ENCODE data around the gene OVOL3.

Gene OVOL3

GRCh38 chr19:36099166-36099785 lies 11.7 kb upstream of the OVOL3 start:
- no peak overlapping the region for H3K27ac ChIP-seq
- DNase-seq (ENCODE audit: low read depth, low spot score): no peak

DNA sequence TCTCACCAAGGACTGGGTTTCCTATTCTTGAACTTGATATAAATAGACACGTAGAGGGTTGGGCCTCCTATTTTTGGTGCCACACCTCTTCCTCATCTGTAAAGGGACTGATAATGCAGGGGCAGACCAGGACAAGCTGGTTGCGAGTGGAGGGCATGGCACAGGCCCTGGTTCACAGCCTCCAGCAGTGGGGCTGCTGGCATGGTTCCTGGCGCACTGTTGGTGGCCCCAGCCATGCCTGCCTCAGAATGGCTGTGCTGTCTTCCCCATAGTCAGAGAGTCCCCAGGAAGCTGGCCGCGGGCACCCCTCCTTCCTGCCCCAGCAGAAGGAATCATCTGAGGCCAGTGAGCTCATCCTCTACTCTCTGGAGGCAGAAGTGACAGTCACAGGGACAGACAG lies 10.5 kb upstream of the OVOL3 start:
- no peak overlapping the region for H3K27ac ChIP-seq
- no peak for DNase-seq (ENCODE audit: low read depth, low spot score)

DNA sequence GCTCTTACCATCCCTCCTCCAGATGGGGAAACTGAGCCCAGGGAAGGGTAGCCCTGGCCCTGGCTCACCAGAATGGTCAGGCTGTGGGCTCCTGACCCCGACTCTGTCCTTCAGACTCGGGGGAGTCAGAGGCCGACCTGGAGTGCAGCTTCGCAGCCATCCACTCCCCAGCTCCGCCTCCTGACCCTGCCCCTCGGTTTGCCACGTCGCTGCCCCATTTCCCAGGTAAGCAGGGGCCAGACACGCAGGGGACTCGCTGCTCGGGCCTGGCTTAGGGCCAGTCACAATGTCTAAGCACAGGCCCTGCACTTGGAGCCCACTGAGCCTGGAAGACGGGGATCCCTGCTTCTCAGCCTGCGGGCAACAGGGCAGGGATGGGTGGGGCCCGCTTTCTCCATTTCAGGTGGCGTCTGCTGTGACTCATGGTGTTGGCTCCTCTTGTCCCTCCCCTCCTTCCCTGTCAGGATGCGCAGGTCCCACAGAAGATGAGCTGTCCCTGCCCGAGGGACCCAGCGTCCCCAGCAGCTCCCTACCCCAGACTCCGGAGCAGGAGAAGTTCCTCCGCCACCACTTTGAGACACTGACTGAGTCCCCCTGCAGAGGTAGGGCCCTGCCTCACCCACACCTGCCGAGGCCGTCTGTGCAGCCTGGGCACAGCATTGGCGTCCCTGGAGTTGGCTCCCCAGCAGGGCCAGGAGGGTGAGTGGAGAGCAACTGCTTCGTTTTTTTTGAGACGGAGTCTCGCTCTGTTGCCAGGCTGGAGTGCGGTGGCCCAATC lies 9.2 kb upstream of the OVOL3 start:
- no peak for DNase-seq (ENCODE audit: low read depth, low spot score)
- H3K27ac ChIP-seq: no peak overlapping the region

DNA sequence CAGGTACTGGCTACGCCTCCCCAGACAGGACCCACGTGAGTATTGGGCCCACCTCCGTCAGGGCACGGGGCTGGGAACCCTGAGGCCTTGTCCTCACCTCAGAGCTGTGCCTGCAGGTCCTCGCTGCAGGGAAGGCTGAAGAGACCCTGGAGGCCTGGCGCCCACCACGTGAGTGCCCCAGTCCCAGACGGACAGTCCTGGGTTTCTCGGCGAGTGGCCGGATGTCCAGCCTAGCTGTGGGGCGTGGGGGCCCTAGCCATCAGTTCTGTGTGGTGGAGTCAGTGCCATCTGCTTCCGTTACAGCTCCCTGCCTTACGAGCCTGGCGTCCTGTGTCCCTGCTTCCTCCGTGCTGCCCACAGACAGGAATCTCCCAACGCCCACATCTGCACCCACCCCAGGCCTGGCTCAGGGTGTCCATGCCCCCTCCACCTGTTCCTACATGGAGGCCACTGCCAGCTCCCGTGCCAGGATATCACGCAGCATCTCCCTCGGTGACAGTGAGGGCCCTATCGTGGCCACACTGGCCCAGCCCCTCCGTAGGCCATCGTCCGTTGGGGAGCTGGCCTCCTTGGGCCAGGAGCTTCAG lies 7.8 kb upstream of the OVOL3 start:
- no peak overlapping the region for H3K27ac ChIP-seq
- DNase-seq (ENCODE audit: low read depth, low spot score): no peak

- no peak for DNase-seq (ENCODE audit: low read depth, low spot score)
- no peak overlapping the region for H3K27ac ChIP-seq
These were observed 6.9 kb upstream of the OVOL3 start for GRCh38 chr19:36103842-36104552.

- DNase-seq (ENCODE audit: low read depth, low spot score): no peak
- no peak overlapping the region for H3K27ac ChIP-seq
These were observed 4.5 kb upstream of the OVOL3 start for GRCh38 chr19:36106441-36106840.

DNA sequence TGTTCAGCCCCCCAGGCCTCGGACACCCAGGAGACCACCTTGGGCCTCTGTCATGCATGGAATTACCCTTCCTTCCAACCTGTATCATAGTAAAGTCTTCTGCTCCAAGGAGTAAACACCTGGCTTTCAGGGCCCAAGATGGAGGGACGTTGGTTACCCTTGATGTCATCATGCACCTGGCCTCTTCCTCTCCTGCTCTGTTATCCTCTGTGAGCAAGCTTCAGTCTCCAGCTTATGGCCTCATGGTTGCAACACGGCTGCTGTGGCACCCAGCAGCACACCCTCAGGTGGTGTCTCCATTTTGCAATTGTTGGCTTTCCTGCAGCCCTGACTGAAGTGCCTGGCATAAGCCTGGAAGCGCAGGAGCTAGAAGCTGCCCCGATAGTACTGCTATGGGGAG lies 4.0 kb upstream of the OVOL3 start:
- no peak overlapping the region for H3K27ac ChIP-seq
- no peak for DNase-seq (ENCODE audit: low read depth, low spot score)

GRCh38 chr19:36108684-36109083 lies 2.3 kb upstream of the OVOL3 start:
- no peak for DNase-seq (ENCODE audit: low read depth, low spot score)
- no peak overlapping the region for H3K27ac ChIP-seq

GRCh38 chr19:36111200-36111539 lies 227 bp downstream of the OVOL3 start:
- no peak overlapping the region for H3K27ac ChIP-seq
- DNase-seq (ENCODE audit: low read depth, low spot score): no peak

GRCh38 chr19:36112678-36113077 lies 1.7 kb downstream of the OVOL3 start:
- DNase-seq (ENCODE audit: low read depth, low spot score): no peak

DNA sequence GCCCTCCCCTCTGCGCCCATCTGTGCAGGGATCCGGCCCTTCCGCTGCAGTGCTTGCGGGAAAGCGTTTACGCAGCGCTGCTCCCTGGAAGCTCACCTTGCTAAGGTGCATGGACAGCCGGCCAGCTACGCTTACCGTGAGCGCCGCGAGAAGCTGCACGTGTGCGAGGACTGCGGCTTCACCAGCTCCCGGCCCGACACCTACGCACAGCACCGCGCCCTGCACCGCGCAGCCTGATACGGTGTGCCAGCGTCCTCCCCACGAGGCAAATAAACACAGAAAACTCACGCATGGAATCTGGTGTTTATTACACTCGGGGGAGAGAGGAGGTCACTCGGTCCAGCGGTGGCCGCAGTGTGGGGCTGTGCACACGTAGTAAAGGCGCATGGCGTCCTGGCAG lies 2.5 kb downstream of the OVOL3 start:
- H3K27ac ChIP-seq: no peak overlapping the region
- DNase-seq (ENCODE audit: low read depth, low spot score): no peak

More at GRCh38 chr19:36112678-36113077, 1.7 kb downstream of the OVOL3 start:
- H3K27ac ChIP-seq: no peak overlapping the region

DNA sequence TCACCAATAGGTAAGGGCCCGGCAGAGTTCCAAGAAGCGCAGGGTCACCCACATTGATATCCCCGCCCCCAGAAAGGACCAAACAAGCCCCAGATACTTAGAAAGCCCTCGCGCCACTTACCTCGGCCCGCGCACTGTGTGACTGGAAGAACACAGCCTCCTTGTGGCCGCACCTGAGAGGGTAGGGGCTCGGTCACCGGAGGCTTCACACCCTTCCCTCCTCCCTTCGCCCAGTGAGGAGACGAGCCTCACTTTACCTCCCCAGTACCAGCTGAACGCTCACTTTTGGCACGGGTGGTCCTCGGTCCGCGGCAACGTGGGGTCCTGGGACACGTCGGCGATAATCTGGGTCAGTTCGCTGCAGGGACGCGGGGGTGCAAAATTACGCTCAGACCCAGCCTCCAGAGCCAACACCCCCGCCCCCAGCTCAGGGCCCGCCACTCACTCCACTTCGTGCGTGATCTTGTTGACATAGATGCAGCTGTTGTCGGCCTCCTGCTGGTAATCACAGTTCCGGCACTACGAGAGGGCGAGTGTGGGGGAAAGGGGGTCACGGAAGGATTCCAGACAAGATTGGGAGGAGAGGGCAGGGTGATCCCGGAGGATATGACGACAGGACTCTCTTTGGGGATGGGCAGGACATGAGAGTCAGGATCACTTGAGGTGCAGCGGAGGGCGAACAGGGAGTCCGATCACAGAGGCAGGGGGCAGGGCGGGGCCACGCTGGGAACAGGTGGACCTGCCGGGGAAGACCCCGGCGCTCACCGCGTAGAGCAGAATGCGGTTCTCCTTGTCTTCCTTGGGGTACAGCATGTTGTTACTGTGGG lies 3.2 kb downstream of the OVOL3 start:
- no peak for DNase-seq (ENCODE audit: low read depth, low spot score)
- H3K27ac ChIP-seq: peak overlapping the region; percentile 76

GRCh38 chr19:36114721-36115452 lies 3.9 kb downstream of the OVOL3 start, which contains the start of gene POLR2I:
Gene POLR2I, minus strand, starts transcription at chr19:36114875. Its CDS starts 19 bp downstream, at chr19:36114856.
- DNase-seq (ENCODE audit: low read depth, low spot score): peak; percentile 99
- H3K27ac ChIP-seq: peak within 1 kb of the TSS; percentile 76

GRCh38 chr19:36115453-36116343 lies 4.8 kb downstream of the OVOL3 start, which contains the start of gene TBCB:
Gene TBCB, plus strand, starts transcription at chr19:36115468. Its CDS starts 93 bp downstream, at chr19:36115561.
- DNase-seq (ENCODE audit: low read depth, low spot score): no peak
- H3K27ac ChIP-seq: peak within 1 kb of the TSS; percentile 76

DNA sequence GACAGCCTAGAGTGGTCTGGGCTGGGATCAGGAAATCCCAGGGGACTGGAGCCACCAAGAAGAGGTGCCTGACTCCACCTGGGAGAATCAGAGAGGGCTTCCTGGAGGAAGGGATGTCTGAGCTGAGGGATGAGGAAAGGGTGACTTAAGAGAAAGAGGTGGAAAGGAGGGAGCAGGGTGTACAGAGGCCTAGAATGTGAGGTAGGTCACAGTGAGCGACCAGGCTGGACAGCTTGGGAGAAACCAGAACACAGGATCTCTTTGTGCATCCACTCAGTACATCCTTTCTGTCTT lies 5.3 kb downstream of the OVOL3 start:
- DNase-seq (ENCODE audit: low read depth, low spot score): no peak
- H3K27ac ChIP-seq: peak overlapping the region; percentile 76

GRCh38 chr19:36120092-36120983 lies 9.4 kb downstream of the OVOL3 start:
- DNase-seq (ENCODE audit: low read depth, low spot score): no peak

DNA sequence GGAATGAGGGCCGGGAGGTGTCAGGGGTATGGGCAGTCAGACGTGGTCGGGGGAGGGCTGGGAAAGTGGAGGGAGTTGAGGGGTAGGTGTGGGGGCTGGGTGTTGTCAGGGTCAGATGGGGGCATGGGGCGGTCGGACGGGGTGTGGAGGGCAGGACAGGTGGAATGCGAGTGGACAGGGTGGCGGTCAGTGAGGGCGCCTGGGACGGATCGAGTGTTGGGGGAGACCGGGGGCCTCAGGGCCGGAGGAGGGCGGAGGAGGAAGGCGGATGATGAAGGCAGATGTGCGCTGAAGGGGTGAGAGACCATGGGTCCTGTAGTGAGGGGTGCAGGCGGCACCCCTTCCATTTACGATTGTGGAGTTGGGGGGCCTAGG lies 10.0 kb downstream of the OVOL3 start:
- H3K27ac ChIP-seq: no peak overlapping the region
- DNase-seq (ENCODE audit: low read depth, low spot score): no peak

More at GRCh38 chr19:36120092-36120983, 9.4 kb downstream of the OVOL3 start:
- no peak overlapping the region for H3K27ac ChIP-seq

Data from epithelial cell of prostate (primary cell).